Measurements from ENCODE around the gene CECR2.

DNA sequence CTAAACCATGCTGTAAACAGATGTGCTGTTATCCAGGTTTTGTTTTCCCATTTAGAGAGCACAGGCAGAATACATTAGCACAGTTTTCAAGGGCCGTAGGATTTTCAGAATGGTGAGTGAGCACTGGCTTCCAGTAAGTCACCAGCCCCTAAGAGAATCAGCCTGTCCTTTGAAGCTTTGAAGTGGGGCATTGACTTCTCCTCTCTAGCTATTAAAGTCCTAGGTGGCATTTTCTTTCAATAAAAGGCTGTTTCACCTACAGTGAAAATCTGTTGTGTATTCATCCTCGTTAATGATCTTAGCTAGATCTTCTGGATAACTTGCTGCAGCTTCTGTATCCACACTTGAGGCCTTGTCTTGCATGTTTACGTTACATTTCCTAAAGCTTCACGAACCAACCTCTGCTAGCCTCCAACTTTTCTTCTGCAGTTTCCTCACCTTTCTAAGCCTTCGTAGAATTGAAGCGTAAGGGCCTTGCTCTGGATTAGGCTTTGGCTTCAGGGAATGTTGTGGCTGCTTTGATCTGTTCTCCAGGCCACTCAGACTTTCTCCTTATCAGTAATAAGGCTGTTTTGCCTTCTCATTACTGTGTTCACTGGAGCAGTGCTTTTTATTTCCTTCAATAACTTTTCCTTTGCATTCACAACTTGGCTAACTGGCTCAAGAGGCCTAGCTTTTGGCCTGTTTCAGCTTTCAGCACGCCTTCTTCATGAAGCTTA, 15.5 kb downstream of the CECR2 start:
- TF ChIP-seq, protein P1, sequence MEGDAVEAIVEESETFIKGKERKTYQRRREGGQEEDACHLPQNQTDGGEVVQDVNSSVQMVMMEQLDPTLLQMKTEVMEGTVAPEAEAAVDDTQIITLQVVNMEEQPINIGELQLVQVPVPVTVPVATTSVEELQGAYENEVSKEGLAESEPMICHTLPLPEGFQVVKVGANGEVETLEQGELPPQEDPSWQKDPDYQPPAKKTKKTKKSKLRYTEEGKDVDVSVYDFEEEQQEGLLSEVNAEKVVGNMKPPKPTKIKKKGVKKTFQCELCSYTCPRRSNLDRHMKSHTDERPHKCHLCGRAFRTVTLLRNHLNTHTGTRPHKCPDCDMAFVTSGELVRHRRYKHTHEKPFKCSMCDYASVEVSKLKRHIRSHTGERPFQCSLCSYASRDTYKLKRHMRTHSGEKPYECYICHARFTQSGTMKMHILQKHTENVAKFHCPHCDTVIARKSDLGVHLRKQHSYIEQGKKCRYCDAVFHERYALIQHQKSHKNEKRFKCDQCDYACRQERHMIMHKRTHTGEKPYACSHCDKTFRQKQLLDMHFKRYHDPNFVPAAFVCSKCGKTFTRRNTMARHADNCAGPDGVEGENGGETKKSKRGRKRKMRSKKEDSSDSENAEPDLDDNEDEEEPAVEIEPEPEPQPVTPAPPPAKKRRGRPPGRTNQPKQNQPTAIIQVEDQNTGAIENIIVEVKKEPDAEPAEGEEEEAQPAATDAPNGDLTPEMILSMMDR (IDR thresholded peaks at IDR 0.05; ENCODE audit: low read depth, low read length, poor library complexity, severe bottlenecking), result no peak
- TF ChIP-seq EZH2phosphoT487 (IDR thresholded peaks at IDR 0.05; ENCODE audit: borderline replicate concordance, low read length), result no peak

All from DOHH2 (cell line).